HG02610 (cell line): ENCODE results near the gene SAP25.
"Not testable (repeated sequence)": the region's sequence is repeated elsewhere in the genome, so short reads cannot be mapped to it uniquely, and the experiment has no call there.

Experiments used
- ATAC-seq: cut with Tn5 transposase; IDR thresholded peaks from one replicate; pipeline ENCODE4 v1.9.1; 2021; ENCODE audit warnings: mild to moderate bottlenecking, moderate library complexity; ENCODE audit not compliant: unreplicated experiment

SAP25 gene

DNA sequence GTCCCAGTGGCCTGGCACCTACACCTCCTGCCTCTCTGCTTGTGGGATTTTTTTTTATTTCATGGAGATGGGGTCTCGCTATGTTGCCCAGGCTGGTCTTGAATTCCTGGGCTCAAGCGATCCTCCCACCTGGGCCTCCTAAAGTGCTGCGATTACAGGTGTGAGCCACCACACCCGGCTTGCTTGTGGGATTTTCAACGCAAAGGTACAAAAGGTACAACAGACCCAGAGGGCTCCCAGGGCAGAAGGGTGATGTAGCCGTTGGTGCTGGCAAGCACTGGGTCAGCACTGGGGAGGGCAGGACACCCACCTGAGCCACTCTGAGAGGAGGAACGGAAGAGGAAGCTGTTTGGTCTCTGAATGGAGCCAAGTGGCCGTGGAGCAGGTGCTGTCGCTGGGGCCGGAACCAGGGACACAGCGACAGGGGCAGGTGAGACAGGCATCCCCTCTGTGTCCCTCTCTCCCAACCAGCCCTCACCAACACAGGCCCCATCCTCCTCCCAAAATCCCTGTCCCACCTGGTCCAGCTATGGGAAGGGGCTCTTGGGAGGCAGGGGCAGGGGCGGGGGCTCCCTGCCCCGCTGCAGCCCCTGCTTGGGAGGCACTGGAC, 2.8 kb upstream of the SAP25 start:
- no peak for ATAC-seq

DNA sequence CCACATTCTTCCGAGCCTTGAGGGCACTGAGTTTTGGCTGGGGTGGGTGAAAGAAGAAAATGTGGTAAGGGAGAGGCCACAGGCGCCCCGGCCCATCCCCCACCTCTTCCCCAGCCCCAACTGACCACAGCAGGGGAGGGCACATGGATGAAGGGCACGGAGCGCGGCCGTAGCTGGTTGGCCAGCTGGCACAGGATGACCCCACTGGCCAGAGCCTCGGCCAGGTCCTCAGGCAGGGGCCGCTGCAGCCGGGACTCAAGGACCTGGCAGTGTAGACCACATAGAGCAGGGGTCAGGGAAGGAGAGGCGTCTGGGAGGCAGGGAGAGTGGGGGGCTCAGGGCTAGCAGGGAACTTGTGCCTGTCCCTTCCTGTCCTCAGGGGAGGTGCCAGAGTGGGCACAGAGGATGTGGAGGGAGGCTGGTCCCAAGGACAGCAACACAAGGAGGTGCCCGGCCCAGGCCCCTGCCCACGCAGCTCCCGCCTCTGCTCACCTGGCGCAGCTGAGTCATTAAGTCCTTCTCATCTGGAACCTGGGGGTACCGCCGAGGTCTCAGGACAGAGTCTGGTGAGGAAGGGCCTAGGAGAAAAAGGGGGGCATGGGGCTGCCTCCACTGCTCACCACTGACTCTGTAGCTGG, 2.2 kb upstream of the SAP25 start:
- no peak for ATAC-seq

DNA sequence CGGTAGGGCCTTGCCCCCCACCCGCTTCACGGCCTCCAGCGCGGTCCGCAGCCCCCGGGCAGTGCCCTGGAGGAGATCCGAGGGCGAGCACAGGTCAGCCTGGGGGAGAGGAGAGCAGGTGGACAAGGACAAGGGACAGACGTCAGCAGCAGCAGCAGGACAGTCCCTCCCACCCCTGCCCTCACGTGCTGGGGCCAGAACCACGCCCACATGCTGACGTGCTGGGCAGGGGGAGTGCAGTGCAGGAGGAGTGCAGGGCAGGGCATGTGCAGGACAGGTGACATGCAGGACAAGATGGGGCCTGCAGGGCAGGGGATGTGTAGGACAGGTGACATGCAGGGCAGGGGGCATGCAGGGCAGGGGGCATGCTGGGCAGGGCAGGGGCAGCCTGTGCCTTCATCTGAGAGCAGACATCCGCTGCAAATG, 1.5 kb upstream of the SAP25 start:
- ATAC-seq = no peak

DNA sequence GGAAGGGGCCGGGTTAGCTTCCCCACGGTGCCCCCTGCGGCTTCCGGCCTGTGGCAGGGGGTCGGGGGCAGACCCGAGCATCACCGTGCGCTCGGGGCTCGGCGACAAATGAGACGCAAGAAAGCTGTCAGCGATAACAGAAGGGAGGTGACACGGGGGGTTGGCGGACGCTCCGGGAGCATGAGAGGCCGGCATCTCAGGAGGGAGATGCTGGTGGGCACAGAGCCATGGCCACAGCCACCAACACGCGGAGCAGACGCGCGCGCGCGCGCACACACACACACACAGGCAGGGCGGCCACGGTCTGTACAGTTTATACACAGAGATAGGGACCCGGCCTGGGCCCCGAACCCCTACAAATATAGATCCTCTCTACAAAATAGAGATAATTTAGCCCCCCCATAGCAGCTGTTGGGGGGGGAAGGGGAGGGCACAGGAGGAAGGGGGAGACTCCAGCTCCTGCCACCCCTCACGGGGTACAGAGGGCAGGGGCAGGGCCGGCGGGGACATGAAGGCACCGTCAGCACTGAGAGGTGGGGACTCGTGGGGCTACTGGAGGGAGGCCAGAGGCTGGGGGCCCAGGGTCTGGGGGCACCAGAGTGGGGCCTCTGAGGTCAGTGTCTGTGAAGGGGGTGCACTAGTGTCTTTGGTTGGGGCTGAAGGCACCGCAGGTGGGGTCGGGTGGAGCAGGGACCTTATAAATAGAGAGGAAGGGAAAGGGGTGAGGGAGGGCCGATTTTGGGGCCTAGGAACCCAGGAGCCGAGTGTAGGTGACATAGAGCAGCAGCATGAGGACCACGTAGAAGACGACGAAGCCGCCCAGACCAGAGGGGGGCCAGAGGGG, 884 bp upstream of the SAP25 start:
- no peak for ATAC-seq

DNA sequence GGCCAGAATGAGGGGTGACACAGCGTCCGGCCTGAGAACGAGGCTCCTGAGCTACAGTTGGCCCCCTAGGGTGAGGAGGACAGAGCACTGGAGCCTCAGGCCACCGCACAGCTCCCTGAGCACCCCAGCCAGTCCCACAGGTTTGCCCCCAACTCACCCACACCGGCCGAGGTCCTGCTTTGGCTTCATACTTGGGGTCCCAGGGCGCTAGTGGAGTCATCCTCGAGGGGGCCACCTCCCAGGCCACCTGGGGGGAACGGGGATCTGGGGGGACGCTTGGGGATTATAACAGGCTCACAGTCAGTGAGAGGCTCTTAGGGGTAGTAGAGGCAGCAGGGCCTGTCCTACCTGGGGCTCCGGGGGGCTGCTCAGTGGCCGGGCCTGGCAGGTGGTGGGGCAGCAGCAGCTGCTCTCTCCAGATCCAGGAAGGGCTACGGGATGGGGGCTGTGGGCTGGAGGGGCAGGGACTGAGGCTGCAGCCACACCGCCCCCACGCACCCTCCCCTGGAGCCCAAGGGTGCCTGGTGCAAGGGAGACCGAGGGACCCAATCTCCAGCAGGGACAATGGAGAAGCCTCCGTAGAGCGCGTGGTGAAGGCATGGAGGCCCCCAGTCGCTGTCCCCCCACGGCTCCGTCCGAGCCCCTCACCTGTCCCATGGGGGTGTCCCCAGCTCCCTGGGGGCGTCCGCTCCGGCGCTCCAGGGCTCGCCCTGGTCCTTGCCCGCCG, 588 bp downstream of the SAP25 start:
- ATAC-seq = no peak

DNA sequence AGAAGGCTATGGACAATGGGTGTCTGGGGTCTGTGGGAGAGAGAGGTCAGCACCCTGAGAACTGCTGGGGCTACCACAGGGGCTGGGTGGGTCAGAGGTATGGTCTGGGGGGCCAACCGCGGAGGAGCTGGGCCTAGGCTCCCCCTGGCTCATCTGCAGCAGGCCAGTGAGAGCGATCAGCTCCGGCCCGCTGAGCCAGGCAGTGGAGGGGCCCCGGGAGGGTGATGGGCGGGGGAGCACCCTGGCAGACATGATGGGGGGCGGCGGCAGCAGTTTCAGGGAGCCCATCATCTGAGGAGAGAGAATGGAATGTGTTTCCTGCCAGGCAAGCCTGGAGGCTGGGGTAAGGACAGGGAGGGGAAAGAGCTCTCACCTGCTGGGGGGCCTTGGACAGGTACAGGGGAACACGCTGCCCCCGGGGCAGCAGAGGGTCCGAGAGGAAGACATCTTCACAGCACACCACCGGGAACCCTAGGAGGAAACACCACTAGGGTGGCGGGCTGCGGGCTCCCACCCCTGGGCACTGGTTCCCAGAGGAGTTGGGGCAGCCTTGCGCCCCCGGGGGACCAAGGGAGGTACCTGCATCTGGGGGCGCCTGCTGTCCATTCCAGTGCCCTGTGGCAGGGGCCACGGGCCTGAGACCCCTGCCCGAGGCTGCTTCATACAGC, 1.3 kb downstream of the SAP25 start:
- no peak for ATAC-seq

DNA sequence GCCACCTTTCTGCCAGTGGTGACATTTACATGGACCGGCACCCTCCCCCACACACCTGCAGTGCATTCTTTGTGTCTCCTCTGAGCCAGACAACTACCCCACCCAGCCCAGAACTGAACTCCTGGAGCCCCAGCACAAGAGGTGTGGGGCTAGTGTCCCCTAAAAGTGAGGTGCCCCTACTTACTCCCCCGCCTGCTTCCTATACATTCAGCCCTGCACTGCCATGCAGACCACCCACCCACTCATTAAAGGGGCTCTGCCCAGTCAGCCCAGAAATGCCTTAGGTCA, 1.9 kb downstream of the SAP25 start:
- ATAC-seq = no peak

DNA sequence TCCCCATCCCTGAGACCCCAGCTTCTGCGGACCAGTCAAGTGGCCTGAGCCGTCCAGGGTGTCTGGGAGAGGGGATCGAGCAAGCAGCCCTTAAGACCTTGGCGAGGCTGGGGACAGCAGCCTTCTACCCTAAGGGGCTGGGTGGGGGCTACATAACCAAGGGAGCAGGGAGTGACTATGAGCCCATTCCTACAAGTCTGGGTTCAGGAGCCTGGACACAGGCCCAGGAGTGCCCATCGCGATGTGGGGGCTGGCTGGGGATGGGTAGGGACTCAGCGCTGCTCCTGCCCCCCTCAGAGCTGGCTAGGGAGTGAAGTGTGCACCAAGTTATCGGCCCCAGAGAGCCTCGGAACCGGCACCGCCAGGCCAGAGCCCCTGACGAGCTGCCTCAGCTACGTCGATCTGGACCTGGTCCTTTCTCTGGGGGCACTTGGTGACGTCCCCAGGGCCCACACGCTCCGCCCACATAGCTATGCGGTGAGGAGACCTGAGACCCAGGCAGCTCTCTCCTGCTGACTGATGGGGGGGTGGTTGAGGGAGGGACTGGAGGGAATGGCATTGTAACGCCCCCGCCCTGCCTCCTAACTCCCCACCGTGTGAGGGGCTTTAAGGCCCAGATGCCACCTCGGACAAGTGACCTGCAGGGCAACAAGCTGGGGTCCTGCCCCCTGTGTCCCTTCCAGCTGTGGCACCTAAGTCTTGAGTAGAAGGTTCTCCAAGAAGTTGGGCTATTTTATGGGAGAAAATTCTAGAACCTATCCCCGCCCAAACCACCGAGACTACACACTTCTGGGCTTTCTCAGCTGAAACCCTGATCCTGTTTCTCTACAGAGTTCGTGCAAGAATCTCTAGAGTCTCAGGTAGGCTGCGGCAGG, 2.5 kb downstream of the SAP25 start:
- no peak for ATAC-seq

DNA sequence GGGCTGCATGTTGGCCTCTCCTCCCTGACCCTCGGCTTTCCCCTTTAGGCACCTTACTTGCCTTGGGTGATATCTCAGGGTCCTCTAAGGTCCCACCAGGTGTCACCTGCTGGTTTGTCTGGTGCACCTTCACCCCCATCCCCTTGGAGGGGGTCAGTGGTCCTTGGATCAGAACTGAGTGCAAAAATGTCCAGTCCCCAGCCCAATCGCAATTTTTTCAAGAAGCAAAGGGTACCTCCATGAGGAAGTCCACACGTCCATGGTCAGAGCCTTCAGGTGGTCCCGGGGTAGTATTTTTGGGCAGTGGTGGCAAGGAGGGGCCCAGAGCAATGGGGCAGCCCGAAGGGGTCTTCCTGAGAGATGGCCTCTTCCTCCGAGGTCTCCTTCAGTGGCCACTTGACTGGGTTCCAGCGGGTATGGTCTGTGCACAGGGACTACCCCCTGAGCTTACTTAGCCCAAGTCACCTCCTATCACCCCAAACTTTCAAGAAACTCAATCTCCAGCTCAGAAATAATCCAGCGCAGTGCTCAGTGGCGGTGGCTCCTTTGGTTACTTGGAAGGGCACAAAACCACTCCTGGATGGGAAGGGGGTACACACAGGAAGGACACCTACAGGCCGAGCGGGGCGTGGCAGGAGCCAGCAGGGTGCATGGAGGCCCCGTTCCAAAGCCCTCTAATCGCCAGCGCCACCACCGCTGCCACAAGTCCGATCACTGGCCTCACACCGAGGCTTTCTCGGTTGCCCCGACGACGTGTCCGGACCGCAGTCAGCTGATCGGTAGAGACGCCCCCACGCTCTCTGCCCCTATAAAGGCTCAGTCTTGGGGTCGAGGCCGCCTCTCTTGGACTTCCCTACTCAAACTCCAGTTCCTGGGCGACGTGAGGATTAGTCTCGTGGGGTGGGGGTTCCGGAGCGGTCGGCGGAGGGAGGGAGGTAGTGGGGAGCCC, 4.5 kb downstream of the SAP25 start:
- no peak for ATAC-seq

DNA sequence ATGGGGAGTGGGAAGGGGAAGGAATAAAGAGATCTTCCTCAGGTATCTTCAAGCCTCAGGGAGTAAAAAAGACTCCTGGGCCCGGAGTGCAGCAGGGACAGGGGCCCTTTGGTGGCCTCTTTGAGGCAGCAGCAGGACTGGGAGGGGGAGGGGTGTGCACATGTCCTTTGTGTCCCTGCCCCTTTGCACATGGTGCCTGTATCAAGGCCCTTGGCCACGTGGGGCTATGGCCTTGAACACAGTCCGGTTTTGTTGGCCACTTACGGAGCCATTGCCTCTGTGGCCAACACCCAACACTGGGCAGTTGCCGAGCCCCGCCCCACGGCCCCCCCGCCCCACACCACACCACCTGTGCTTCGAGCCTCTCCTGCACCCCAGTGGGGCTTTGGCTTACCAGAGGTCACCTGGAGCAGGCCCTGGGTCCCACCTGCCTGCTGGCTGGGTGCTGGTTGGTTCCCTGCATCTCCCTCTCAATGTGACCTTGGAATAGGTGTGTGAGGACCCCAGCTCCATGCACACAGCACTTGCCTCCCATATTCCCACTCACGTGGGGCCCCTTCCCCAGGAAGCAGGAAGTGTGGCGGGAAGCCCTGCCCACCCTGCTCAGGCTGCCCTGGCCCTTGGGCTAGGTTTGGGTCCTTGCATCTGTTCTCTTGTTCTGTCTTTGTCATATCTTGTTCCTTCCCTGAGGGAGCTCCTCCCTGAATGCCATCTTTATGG, 5.4 kb downstream of the SAP25 start:
- ATAC-seq = no peak

DNA sequence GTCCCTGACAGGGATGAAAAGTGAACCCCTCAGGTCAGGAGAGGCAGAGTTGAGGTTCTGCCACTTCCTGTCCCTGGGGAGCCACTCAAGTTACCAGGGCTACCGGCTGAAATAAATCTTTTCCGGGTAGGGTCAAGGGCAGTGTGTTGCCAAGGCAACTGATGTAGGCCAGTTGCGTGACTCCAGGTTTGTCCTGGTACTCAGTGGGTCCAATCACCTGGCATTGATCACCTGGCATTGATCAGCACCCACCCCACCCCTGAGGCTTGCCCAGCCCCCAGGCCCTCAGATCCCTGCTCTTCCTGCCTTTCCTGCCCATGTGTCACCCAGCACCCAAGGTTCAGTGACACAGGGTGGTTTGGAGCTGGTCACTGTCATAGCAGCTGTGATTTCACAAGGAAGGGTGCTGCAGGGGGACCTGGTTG, 5.9 kb downstream of the SAP25 start:
- ATAC-seq = no peak

DNA sequence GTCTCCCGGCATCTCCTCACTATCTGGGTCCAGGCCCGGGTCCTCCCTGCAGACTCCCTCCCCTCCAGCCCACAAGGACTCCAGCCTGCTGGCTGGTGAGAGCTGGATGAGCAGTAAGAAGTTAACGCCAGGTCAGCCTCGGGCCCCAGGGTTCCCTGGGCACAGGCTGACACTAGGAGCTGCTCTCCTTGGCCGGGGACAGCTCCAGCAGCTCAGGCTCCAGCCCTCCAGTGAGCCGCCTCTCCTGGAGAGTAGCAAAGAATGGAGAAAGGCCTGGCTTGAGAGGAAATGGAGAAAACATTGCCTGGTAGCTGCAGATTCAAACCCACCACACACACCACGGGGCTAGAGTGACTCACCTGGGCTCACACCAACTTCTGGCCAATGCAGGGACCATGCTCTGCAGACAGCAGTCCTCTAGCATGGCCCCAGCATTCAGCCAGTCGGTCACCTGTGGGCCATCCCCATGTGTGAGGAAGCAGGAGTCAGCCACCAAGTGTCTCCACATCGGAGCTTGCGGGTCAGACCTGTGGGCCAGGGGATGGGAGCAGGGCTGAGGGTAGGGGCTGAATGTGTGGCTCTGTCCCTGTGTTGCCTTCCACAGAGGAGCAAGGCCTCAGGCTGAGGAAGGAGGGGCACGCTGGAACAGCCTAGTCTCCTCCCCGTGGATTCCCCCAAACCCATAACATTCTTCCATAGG, 6.5 kb downstream of the SAP25 start:
- ATAC-seq = no peak

DNA sequence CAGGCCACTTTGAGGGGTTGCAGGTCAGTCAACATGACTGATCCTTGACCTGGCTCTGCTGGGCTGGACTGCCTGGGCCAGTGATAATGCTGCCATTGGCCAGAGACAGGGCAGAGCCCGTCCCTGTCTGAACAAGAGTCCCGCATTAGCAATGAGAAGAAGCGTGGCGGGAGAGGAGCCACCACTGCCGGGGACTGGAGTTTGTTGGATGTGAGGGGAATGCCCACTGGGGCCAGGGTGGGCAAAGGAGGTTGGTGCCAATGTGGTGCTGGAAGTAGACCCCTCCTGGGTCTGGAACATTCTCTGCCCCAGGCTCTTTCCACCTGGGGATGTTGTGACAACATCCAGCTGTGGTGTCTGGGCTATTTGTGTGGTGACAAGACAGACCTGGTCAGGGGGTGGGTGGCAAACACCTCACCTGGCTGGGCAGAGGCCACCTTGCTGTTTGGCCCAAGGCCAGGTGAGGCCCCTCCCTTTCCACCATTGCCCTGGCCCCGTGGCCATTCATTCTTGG, 7.6 kb downstream of the SAP25 start:
- no peak for ATAC-seq

DNA sequence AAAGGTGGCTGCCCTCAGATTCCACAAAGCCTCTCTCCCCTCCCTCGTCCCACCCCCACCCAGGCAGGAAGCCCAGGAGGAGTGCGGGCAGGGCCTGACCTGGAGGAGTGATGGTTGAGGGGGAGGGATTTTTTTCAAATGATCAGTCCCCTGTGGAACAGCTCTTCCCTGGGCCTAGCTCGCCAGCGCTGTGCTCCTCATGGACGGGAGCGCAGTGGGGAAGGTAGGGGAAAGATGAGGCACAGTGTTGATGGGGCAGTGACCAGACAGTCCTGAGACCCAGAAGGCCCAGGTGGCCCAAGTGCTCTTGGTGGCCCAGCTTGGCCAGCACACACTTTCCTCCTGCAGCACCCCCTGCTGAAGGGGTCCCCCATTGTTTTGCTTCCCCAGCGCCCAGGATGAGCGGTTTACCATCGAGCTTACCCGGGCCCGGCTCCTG, 8.5 kb downstream of the SAP25 start:
- no peak for ATAC-seq

DNA sequence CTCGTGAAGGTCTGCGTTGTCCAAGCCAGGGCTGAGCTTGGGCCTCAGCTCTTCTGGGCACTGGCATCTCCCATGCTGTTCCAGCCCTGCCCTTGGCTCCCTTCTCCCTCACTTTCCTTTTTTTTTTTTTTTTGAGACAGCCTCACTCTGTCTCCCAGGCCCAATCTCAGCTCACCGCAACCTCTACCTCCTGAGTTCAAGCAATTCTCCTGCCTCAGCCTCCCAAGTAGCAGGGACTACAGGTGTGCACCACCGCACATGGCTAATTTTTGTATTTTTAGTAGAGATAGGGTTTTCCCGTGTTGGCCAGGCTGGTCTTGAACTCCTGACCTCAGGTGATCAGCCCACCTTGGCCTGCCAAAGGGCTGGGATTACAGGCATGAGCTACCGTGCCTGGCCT, 9.3 kb downstream of the SAP25 start:
- not testable (repeated sequence) for ATAC-seq

DNA sequence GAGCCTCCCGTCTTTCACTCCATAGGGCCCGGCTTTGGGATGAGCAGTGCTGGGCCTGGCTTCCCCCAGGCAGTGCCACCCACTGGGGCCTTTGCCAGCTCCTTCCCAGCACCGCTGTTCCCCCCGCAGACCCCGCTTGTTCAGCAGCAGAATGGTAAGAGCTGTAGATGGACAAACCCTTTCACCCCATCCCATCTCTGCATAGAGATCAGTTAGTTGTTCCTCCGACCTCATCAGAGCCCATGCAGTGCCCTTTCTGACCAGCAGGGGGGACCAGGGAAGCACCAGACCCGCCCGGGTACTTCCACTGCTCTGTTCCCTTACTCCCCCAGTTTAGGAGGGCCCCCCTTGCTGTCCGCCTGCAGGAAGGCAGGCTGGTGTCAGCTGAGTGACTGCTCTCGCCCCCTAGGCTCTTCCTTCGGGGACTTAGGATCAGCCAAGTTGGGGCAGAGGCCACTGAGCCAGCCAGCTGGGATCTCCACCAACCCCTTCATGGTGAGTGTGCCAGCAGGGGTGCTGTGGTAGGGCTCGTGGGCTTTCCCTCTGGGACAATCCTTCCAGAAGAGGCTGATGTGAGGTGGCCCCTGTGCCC, 9.8 kb downstream of the SAP25 start:
- peak; percentile 40 for ATAC-seq

DNA sequence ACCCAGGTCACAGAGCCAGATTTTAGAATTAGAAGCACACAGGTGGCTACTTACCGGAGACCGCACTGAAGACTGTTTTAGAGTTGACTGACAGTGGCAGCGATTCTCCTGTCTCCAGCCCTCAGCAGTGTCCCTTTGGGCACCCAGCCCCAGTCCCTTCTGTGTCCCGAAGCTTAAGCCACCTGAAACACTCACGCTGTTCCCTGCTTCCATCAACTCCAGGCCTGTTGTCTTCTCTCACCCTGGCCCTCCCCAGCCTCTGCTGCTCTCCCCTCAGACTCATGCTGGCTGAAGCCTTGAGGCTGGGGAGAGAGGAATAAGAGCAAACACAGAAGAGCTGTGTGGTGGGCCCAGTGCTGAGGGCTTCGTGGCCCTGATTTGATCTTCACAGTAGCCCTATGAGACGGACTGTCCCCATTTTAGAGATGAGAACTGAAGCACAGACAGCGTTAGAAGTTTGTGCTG, 10.6 kb downstream of the SAP25 start:
- ATAC-seq = no peak
